Measurements from ENCODE around the gene SLC20A1. TPM values are rescaled to one million over a fixed set of nuclear protein-coding genes. Genes with fewer than 3 reads are reported as not detected.
"Not testable (repeated sequence)": the region's sequence is repeated elsewhere in the genome, so short reads cannot be mapped to it uniquely, and the experiment has no call there.

Gene SLC20A1
- total RNA-seq, 1 donor from 2014 or later: 9.7 TPM

DNA sequence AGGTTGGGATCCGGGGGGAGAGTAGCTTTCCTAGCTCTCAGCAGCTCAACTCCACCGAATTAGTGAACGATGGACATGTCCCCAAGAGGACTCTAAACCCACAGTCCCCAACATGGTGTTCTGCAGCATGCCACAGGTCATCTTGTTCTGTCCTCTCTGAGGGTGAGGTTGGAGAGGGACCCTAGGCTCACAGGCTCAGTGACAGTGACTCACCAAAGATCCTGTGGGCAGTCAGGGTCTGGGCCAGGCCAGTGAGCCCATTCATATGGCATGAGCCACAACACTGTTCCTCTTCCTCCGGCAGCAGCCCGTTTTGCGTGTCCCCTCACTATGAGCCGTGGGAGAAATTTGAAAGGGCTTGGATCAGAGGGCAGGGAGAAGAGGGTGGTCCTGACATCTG, 2.8 kb upstream of the SLC20A1 start:
- intact Hi-C loops (cut with DNase I): no loop called here
- DNase-seq (no peak), ATAC-seq (ENCODE audit: poor library complexity) (no peak)

DNA sequence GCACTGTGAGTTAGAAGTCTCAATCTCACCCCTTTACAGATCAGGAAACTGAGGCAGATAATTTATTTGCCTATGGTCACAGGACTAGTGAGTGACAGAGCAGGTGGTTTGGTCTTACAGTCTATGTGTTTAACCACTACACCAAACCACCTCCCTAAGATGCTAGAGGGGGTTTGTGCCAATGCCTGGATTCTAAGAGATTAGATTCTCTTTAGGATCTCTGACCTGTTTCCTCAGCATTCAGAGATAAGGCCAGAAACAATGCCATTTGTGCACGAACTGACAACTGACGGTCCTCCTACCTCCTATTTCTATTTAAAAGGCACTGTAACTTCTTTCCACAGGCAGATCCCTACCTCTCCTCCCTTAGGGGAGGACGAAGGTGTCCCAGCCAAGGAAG, 2.3 kb upstream of the SLC20A1 start:
- DNase-seq: no peak
- intact Hi-C loops (cut with DNase I): no loop called here
- no peak for ATAC-seq (ENCODE audit: poor library complexity)

DNA sequence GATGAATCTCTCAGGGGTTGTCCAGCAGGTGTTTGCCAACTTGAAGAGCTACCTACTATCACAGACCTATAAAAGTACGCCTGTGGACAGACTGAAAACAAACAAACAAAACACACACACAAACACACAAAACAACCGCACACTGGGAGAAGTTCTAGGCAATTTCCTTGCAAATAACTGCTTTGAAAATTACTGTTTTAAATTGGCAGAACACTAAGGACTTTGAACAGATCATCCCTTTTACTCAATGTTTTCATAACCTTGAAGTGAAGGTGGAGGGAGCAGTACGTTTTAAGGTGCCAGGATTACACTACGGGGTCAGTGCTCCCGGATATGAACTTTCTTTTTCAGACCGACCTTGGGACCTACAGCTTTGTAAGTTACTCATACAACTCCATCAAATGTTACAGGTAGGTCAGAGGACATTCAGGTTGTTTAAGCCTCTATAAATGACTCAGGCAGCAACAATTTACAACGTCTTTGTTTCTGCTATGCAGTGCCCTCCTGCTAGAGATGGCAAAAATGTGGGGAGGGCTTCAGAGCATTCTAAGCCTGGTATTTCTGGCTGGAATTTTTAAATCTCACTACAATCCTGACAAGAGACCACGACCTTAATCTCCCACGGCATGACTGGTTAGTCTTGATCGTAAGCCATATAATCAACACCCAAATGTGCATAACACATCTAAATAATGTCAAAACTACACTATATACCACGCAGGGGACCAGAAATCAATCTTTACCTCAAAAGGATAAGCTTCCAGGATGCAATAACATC, 1.4 kb upstream of the SLC20A1 start:
- no peak for DNase-seq
- ATAC-seq (ENCODE audit: poor library complexity): no peak
- intact Hi-C loops (cut with DNase I): no loop called here

DNA sequence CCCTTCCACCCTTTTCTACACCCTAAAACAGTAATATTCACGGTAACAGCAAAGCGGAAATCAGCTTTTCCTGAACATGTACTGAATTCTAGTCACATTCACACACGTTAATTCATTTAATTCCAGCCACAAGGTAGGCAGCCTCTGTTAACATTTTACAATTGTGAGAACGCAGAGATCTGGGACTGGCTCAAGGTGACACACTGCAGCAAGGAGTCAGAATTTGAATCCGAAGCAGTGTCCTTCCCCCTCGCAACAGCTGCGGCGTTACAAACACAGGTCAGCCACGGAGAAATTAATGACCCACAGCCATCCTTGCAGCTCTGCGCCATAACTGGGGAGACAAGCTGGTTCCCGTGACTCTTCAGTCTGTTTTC, 818 bp upstream of the SLC20A1 start:
- intact Hi-C loops (cut with DNase I): no loop called here
- ATAC-seq (ENCODE audit: poor library complexity) (no peak), DNase-seq (no peak)

DNA sequence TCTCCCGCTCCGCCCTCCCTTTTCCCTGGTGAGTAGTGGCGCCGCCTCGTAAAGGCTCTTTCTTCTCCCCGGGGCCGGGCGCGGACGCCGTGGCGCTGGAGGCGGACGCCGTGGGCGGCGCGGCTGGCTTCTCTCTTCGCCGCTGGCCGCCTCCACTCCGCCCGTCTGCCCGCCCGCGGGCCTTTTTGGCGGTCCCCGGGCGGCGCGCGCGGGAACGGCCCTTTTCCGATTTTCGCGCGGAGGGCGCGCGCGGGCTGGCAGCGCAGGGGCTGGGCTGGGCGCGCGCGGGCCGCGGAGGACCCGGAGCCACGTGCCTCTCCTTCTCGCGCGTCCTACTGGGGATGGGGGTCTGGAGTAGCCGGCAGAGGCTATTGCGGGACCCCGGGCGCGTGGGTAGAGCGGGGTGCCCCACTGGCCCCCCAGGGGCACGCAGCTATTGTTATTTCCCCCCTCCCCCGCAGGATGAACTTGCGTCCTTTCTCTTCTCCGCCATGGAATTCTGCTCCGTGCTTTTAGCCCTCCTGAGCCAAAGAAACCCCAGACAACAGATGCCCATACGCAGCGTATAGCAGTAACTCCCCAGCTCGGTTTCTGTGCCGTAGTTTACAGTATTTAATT, 472 bp downstream of the SLC20A1 start:
- no peak for DNase-seq
- intact Hi-C loops (cut with DNase I): no loop called here
- peak; percentile 50 for ATAC-seq (ENCODE audit: poor library complexity)

DNA sequence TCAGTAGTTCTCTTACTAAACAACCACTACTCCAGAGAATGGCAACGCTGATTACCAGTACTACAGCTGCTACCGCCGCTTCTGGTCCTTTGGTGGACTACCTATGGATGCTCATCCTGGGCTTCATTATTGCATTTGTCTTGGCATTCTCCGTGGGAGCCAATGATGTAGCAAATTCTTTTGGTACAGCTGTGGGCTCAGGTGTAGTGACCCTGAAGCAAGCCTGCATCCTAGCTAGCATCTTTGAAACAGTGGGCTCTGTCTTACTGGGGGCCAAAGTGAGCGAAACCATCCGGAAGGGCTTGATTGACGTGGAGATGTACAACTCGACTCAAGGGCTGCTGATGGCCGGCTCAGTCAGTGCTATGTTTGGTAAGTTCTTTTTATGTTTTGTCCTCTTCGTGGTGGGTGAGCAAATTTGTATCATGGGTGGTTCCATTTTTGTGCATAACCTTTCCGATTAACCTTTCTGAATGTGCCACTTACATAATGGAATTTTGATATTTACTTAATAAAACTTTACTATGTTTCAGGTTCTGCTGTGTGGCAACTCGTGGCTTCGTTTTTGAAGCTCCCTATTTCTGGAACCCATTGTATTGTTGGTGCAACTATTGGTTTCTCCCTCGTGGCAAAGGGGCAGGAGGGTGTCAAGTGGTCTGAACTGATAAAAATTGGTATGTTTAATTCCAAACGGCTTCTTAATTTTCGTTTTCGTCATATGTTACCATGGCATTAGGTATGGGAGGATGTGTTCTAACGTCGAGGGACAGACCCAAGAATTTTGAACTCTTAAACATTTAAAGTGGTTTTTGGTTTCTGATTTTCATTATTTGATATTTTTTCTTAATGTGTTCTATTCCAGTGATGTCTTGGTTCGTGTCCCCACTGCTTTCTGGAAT, 1.3 kb downstream of the SLC20A1 start:
- intact Hi-C loops (cut with DNase I): no loop called here
- no peak for ATAC-seq (ENCODE audit: poor library complexity)
- no peak for DNase-seq

DNA sequence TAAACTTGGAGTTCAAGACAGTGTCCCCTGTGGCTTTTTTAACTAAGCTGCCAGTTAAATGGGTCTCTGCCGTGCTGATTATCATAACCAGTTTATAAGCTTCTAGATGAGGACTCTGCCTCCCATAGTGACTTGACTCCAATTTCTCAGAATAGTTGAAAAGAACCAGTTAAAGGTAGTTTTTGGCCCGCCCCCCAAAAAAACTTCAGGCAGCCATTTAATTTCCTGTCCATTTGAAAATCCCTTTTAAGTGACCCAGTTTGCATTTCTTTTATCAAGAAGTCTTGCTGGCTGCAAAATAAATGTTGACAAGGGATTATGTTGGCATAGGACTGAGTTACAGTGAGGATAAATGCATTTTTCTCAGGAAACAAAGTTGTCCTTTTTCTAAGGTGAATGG, 2.3 kb downstream of the SLC20A1 start:
- ATAC-seq (ENCODE audit: poor library complexity): no peak
- intact Hi-C loops (cut with DNase I): no loop called here

DNA sequence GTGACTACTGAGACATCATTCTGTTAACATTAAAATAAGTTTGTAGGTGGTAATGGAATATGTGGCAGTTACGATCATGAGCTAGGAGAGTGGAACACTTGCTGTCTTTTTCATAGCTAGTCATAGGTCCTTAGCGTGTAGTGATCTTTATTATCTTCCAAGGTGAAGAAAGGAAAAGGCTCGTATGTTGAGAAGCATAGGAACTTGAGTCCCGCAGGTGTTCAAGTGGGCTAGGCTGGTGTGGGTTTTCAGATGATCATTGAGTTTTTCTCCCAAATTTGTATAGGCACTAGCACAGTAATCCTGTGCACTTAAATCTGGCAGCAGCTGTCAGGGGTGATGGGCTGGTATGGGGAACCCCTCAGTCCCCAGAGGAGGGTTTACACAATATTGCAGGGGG, 10.9 kb downstream of the SLC20A1 start:
- intact Hi-C loops (cut with DNase I): no loop called here
- ATAC-seq (ENCODE audit: poor library complexity): no peak

More for the DNA sequence above, 2.3 kb downstream of the SLC20A1 start:
- DNase-seq: no peak

DNA sequence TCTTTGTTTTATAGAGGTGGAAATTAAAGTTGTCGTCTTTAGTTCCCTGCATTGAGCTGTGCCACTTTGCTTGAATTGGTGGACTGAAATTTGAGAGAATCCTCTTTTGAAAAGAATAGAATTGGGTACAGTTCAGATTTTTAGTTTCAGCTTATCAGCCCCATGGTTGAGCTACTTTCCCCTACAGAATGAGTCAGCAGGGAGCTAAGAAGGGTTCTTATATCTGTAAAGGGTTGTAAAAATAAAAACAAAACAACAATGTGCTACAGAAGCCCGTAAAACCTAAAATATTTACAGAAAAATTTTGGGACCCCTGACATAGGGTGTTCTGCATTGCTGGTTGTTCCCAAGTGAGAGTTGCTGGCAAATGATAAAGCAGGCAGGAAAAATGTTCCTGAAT, 12.6 kb downstream of the SLC20A1 start:
- ATAC-seq (ENCODE audit: poor library complexity) (no peak), DNase-seq (no peak)
- intact Hi-C loops (cut with DNase I): no loop called here

More for the DNA sequence above, 10.9 kb downstream of the SLC20A1 start:
- no peak for DNase-seq

DNA sequence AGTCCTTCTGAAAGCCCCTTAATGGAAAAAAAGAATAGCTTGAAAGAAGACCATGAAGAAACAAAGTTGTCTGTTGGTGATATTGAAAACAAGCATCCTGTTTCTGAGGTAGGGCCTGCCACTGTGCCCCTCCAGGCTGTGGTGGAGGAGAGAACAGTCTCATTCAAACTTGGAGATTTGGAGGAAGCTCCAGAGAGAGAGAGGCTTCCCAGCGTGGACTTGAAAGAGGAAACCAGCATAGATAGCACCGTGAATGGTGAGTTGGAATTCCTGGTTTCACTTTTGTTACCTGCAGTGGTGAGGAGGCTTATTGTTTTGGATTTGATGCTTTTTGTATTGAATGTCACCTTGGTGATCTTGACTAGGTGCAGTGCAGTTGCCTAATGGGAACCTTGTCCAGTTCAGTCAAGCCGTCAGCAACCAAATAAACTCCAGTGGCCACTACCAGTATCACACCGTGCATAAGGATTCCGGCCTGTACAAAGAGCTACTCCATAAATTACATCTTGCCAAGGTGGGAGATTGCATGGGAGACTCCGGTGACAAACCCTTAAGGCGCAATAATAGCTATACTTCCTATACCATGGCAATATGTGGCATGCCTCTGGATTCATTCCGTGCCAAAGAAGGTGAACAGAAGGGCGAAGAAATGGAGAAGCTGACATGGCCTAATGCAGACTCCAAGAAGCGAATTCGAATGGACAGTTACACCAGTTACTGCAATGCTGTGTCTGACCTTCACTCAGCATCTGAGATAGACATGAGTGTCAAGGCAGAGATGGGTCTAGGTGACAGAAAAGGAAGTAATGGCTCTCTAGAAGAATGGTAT, 13.3 kb downstream of the SLC20A1 start:
- intact Hi-C loops (cut with DNase I): no loop called here
- DNase-seq (no peak), ATAC-seq (ENCODE audit: poor library complexity) (no peak)

DNA sequence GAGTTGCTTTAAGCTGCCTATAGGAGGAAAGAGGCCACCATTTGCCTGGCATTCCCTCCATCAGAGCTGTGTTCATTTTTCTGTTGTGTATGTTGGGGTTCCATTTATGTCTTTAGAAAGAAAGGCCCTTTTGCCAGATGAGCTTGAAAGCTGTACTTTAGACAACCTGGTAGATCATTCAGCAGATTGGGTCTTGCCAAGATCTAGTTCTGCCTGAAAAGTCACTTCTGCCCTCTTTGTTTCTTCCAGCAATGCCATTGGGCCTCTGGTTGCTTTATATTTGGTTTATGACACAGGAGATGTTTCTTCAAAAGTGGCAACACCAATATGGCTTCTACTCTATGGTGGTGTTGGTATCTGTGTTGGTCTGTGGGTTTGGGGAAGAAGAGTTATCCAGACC, 14.4 kb downstream of the SLC20A1 start:
- no peak for DNase-seq
- intact Hi-C loops (cut with DNase I): no loop called here
- ATAC-seq (ENCODE audit: poor library complexity): no peak

DNA sequence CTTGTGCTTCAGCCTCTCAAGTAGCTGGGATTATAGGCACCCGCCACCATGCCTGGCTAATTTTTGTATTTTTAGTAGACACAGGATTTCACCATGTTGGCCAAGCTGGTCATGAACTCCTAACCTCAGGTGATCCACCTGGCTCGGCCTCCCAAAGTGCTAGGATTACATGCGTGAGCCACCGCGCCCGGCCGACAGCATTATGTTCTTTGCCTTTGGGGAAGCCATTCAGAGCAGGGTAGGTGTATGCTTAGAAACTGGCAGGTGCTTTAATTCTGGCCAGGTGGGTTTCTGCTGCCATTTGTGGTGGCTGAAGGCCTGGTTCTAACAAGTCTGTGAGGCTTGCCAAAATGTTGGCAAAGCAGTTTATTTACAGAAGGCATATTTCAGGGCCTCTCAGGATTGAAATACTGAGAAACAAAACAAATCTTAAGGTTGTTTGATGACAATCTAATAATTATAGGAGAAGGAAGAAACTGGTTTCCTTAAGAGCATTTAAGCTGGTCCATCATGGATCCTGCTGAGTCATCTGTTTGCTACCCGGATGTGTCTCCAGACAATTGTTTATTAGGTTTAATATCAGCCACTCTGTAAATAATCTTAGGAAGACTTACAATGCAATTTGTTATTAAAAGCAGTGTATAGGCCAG, 16.0 kb downstream of the SLC20A1 start:
- ATAC-seq (ENCODE audit: poor library complexity) (no peak), DNase-seq (no peak)
- intact Hi-C loops (cut with DNase I): no loop called here

DNA sequence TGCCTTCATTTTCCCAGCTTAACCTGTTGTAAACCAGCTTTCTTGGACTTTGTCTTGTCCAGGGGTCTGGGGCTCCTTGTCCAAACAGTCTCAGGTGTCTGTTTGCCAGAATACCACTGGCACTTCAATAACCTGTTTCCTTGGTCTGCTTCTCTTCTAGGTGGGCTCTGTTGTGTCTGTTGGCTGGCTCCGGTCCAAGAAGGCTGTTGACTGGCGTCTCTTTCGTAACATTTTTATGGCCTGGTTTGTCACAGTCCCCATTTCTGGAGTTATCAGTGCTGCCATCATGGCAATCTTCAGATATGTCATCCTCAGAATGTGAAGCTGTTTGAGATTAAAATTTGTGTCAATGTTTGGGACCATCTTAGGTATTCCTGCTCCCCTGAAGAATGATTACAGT, 17.0 kb downstream of the SLC20A1 start:
- no peak for ATAC-seq (ENCODE audit: poor library complexity)
- no peak for DNase-seq
- intact Hi-C loops (cut with DNase I): no loop called here

DNA sequence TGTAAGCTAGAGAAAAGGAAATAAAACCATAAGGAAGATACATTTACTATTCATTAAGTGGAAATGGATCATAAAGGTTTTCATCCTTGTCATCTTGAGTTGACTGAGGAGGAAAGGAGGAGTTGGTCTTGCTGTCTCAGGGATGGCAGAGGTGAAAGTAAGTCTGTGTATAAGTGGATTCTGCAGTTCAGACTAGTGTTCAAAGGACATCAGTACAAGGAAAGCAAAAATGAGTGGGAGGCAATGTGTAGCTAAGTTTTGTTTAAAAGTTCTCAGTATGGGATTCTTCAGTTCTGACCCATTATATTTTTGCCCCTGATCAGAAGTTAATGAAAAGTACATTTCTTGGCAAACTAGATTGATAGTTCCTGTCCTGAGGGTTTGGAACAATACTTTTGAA, 18.9 kb downstream of the SLC20A1 start:
- DNase-seq (no peak), ATAC-seq (ENCODE audit: poor library complexity) (no peak)
- intact Hi-C loops (cut with DNase I): no loop called here

DNA sequence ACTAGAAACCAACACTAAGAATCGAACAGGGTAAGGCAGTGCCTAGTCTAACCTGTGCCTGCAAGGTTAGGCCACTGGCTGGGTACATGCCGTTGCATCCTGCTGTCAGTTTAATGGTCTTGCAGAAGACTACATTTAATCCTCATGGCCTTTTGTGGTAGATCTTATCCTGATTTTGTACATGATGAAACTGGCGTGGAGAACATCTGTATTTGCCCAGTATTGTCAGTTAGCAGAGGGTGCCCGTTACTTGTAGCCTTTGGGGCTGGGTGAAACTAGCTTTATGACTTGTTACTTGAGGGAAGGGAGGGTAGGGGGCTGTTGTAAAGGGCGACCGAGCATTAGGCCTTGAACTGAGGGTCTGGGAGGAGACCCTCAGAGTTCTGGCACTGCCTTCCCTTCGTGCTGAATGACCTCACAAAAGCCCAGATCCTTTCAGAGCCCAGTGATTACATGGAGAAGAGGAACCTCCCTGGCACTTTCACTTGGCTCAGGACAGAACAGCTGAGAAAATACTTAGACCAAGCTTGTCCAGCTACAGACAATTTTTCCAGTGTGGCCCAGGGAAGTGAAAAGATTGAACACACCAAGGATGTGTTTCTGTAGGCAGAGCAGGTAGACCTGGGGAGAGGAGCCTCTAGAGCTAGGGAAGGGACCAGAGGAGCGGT, 19.5 kb downstream of the SLC20A1 start:
- DNase-seq (no peak), ATAC-seq (ENCODE audit: poor library complexity) (no peak)
- intact Hi-C loops (cut with DNase I): no loop called here

DNA sequence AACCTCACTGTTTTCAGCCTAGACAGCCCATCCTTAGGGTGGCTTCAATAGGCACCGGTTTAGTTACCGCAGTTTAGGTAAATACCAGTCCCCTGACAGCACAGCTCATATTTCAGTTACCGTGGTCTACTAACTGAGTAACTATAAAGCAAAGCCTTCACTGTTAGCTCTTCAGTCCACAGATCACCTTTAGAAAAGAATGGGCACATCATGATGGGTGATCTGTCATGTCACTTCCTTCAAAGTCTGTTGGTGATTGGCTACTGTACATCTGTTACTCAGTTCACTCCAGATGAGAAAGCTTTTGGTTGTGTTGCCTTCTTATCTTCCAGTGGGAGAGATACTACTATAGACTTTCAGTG, 21.0 kb downstream of the SLC20A1 start:
- DNase-seq: no peak
- intact Hi-C loops (cut with DNase I): no loop called here
- ATAC-seq (ENCODE audit: poor library complexity): no peak

DNA sequence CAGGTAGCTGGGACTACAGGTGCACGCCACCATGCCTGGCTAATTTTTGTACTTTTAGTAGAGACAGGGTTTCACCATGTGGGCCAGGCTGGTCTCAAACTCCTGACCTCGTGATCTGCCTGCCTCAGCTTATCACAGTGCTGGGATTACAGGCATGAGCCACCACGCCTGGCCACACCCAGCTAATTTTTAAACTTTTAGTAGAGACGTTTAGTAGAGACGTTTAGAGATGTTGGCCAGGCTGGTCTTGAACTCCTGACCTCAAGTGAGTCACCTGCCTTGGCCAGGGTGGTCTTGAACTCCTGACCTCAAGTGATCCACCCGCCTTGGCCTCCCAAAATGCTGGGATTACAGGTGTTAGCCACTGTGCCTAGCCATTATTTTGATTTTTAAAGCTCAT, 21.8 kb downstream of the SLC20A1 start:
- intact Hi-C loops (cut with DNase I); ATAC-seq (ENCODE audit: poor library complexity); DNase-seq: not testable (repeated sequence)

DNA sequence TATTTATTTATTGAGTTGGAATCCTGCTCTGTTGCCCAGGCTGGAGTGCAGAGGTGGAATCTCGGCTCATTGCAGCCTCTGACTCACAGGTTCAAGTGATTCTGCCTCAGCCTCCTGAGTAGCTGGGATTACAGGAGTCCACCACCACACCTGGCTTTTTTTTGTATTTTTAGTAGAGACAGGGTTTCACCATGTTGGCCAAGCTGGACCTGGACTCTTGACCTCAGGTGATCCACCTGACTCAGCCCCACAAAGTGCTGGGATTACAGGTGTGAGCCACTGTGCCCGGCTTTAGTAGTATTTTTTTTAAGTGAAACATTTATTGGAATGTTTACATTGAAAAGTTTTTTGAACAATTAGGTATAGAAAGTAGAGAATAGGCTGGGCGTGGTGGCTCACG, 23.9 kb downstream of the SLC20A1 start:
- DNase-seq: no peak
- intact Hi-C loops (cut with DNase I): no loop called here
- no peak for ATAC-seq (ENCODE audit: poor library complexity)
